T-helper 17 cell (primary cell): ENCODE results near the gene PRKAR1B. TPM values are rescaled to one million over a fixed set of nuclear protein-coding genes. Genes with fewer than 3 reads are reported as not detected.
"Not testable (repeated sequence)": the region's sequence is repeated elsewhere in the genome, so short reads cannot be mapped to it uniquely, and the experiment has no call there.

ENCODE experiments used
- ATAC-seq: fragments of 150-1000 bp; cut with Tn5 transposase; 2 replicates; pipeline ENCODE4 v1.10.0; 2021; ENCODE audit warnings: mild to moderate bottlenecking, moderate library complexity
- DNase-seq, 3 donors: peaks; one replicate each; pipeline versions ENCODE4 v3.0.0 to v3.0.0-alpha.2; 2020 to 2021
- H3K9me3 ChIP-seq: one replicate; pipeline ENCODE4 v1.7.0; 2013; ENCODE audit warnings: low read length, mild to moderate bottlenecking; ENCODE audit not compliant: control insufficient read depth, poor library complexity, severe bottlenecking
- H3K27ac Mint-ChIP-seq: one replicate; pipeline ENCODE4 v1.8.0; 2022; ENCODE audit warnings: mild to moderate bottlenecking, moderate library complexity, mixed read lengths
- H3K27me3 Mint-ChIP-seq: one replicate; pipeline ENCODE4 v1.8.0; 2022; ENCODE audit warnings: mixed read lengths
- H3K36me3 Mint-ChIP-seq: one replicate; pipeline ENCODE4 v1.8.0; 2022; ENCODE audit warnings: low read depth, mixed read lengths
- H3K4me1 Mint-ChIP-seq: one replicate; pipeline ENCODE4 v1.8.0; 2022; ENCODE audit warnings: mild to moderate bottlenecking, mixed read lengths
- H3K4me3 Mint-ChIP-seq: one replicate; pipeline ENCODE4 v1.8.0; 2022; ENCODE audit warnings: mild to moderate bottlenecking, moderate library complexity, mixed read lengths
- total RNA-seq, 4 donors: library from RNA in 2 of 4; stranded (reverse) in 2 of 4; gene quantifications; one replicate each; pipeline ENCODE4 v1.2.3 and lab custom pipeline; 2022 to 2026

PRKAR1B gene
- total RNA-seq, 2 donors from 2014 or later, result 10.0 to 22.1 TPM

DNA sequence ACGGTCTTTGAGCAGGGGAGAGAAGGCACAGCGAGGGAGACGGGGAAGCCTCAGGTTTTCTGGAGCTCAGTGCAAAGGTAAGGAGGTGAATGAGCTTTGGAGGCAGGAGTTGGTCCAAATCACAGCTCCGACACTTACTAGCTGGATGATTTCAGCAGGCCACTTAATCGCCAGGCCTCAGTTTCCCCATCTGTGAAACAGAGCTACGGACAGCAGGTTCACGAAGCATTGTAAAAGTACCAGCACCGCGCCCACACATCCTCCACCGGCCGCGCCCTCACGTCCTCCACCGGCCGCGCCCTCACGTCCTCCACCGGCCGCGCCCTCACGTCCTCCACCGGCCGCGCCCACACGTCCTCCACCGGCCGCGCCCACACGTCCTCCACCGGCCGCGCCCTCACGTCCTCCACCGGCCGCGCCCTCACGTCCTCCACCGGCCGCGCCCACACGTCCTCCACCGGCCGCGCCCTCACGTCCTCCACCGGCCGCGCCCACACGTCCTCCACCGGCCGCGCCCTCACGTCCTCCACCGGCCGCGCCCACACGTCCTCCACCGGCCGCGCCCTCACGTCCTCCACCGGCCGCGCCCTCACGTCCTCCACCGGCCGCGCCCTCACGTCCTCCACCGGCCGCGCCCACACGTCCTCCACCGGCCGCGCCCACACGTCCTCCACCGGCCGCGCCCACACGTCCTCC, 91.2 kb downstream of the PRKAR1B start:
- not testable (repeated sequence) for H3K36me3 Mint-ChIP-seq, H3K9me3 ChIP-seq, H3K4me3 Mint-ChIP-seq, H3K27ac Mint-ChIP-seq, H3K4me1 Mint-ChIP-seq, H3K27me3 Mint-ChIP-seq, ATAC-seq, DNase-seq

GRCh38 chr7:635227-635626, 91.9 kb downstream of the PRKAR1B start:
- no peak overlapping the region for H3K27ac Mint-ChIP-seq
- ATAC-seq (no peak), DNase-seq (no peak)
- peaks cover 2% of the 10 kb centered on the region for H3K36me3 Mint-ChIP-seq
- H3K4me3 Mint-ChIP-seq, result no peak overlapping the region
- H3K9me3 ChIP-seq, result no peaks in the 10 kb centered on the region
- peaks cover 7% of the 10 kb centered on the region for H3K4me1 Mint-ChIP-seq
- H3K27me3 Mint-ChIP-seq, result no peaks in the 10 kb centered on the region

GRCh38 chr7:633381-634018, 93.6 kb downstream of the PRKAR1B start:
- Mint-ChIP-seq H3K36me3 (no peaks in the 10 kb centered on the region), H3K27me3 (no peaks in the 10 kb centered on the region), H3K27ac (no peak overlapping the region), H3K4me1 (peaks cover 5% of the 10 kb centered on the region), H3K4me3 (no peak overlapping the region)
- H3K9me3 ChIP-seq, result no peaks in the 10 kb centered on the region
- ATAC-seq (no peak), DNase-seq (no peak)

DNA sequence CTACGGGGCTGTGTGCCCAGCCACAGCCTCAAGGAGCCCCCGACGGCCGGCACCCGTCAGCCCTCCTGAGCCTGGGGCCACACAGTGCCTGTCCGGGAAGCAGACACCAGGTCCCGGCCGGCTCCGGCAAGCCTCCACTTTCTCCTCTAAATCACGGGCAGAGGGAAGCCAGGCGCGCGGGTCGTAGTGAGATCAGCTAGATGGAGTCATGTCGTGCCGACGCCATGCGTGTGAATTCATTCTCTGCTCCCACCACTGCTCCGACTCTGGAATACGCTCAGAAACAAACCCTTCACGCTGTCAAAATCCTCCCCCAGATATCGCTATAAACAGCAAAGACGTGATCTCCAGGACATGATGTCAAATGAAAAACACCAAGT, 94.3 kb downstream of the PRKAR1B start:
- H3K27ac Mint-ChIP-seq, result no peak overlapping the region
- no peaks in the 10 kb centered on the region for H3K36me3 Mint-ChIP-seq
- no peaks in the 10 kb centered on the region for H3K27me3 Mint-ChIP-seq
- no peak overlapping the region for H3K4me3 Mint-ChIP-seq
- no peak for ATAC-seq
- peaks cover 7% of the 10 kb centered on the region for H3K4me1 Mint-ChIP-seq
- no peak for DNase-seq
- H3K9me3 ChIP-seq, result no peaks in the 10 kb centered on the region

GRCh38 chr7:631964-632830, 94.9 kb downstream of the PRKAR1B start:
- no peak overlapping the region for H3K27ac Mint-ChIP-seq
- no peaks in the 10 kb centered on the region for H3K9me3 ChIP-seq
- DNase-seq (no peak), ATAC-seq (no peak)
- no peaks in the 10 kb centered on the region for H3K27me3 Mint-ChIP-seq
- H3K4me3 Mint-ChIP-seq, result no peak overlapping the region
- peaks cover 7% of the 10 kb centered on the region for H3K4me1 Mint-ChIP-seq
- H3K36me3 Mint-ChIP-seq, result no peaks in the 10 kb centered on the region

DNA sequence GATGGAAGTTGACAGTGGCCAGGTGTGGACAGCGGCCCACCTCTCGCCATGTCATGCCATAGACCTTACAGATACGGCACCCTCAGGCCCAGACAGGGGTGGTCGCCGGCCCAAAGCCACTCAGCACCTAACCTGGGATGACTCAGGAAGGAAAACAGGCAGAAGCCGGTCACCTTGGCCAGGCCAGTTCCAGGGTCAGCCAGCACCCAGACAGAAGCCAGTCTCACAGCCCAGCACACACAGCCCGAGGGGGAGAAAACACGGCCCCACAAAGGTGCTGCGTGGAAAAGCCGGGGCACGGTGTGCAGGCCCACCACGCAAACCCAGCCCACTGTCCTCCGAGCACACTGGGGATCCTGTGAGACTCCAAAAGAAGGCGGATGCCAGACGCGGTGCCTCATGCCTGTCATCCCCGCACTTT, 95.8 kb downstream of the PRKAR1B start:
- Mint-ChIP-seq H3K4me1 (peaks cover 2% of the 10 kb centered on the region), H3K4me3 (no peak overlapping the region), H3K36me3 (no peaks in the 10 kb centered on the region), H3K27me3 (no peaks in the 10 kb centered on the region), H3K27ac (no peak overlapping the region)
- ATAC-seq (no peak), DNase-seq (no peak)
- H3K9me3 ChIP-seq, result no peaks in the 10 kb centered on the region

- Mint-ChIP-seq H3K36me3 (no peaks in the 10 kb centered on the region), H3K4me1 (peaks cover 2% of the 10 kb centered on the region), H3K4me3 (no peak overlapping the region), H3K27ac (no peak overlapping the region), H3K27me3 (no peaks in the 10 kb centered on the region)
- peaks cover 6% of the 10 kb centered on the region for H3K9me3 ChIP-seq
- DNase-seq, result no peak
- ATAC-seq, result no peak
These were observed 96.5 kb downstream of the PRKAR1B start for GRCh38 chr7:630539-630938.

- ATAC-seq, result no peak
- H3K9me3 ChIP-seq, result peaks cover 6% of the 10 kb centered on the region
- DNase-seq, result no peak
- Mint-ChIP-seq H3K27ac (no peak overlapping the region), H3K4me3 (no peak overlapping the region), H3K27me3 (no peaks in the 10 kb centered on the region), H3K4me1 (peaks cover 2% of the 10 kb centered on the region), H3K36me3 (no peaks in the 10 kb centered on the region)
These were observed 97.0 kb downstream of the PRKAR1B start for GRCh38 chr7:630111-630511.

DNA sequence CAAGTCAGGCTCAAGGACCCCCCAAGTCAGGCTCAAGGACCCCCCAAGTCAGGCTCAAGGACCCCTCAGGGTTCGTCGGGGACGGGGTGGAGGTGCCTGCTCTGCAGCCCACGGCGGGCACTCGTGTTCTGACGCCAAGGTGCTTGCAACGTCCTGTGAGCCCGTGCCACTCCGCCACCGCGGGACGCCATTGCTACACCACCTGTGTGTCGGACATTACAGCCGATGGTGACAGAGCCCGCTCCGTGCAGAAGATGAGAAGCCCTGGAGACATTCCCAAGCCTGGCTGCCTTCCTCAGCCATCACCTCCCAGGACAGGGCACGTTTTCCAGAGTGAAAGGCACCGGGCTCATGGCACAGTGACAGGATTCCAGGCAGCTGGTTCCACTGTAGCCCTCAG, 98.3 kb downstream of the PRKAR1B start:
- H3K27ac Mint-ChIP-seq, result no peak overlapping the region
- no peak for DNase-seq
- ATAC-seq, result no peak
- H3K4me1 Mint-ChIP-seq, result peaks cover 2% of the 10 kb centered on the region
- H3K9me3 ChIP-seq, result peaks cover 6% of the 10 kb centered on the region
- H3K4me3 Mint-ChIP-seq, result no peak overlapping the region
- H3K36me3 Mint-ChIP-seq, result no peaks in the 10 kb centered on the region
- no peaks in the 10 kb centered on the region for H3K27me3 Mint-ChIP-seq

DNA sequence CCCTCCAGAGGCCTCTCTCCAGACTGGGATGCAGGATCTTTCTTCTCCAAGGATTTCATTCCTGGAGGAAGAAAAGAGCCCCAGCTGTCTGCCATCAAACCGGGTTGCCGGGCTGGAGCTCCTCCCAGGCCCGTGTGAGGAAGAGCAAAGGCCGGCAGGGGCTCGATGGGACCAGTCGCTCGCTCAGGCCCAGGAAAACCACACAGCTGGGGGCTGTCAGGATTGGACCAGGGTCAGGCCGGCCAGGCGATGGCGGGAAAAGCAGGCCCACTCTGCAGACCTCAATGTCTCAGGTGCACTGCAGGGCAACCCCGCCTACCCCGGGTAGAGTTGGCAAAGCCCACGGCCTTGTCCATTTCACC, 98.7 kb downstream of the PRKAR1B start:
- DNase-seq (no peak), ATAC-seq (no peak)
- H3K4me3 Mint-ChIP-seq, result no peak overlapping the region
- H3K9me3 ChIP-seq, result peaks cover 8% of the 10 kb centered on the region
- no peaks in the 10 kb centered on the region for H3K27me3 Mint-ChIP-seq
- H3K4me1 Mint-ChIP-seq, result peaks cover 2% of the 10 kb centered on the region
- peak overlapping the region; percentile 43 for H3K27ac Mint-ChIP-seq
- H3K36me3 Mint-ChIP-seq, result no peaks in the 10 kb centered on the region

DNA sequence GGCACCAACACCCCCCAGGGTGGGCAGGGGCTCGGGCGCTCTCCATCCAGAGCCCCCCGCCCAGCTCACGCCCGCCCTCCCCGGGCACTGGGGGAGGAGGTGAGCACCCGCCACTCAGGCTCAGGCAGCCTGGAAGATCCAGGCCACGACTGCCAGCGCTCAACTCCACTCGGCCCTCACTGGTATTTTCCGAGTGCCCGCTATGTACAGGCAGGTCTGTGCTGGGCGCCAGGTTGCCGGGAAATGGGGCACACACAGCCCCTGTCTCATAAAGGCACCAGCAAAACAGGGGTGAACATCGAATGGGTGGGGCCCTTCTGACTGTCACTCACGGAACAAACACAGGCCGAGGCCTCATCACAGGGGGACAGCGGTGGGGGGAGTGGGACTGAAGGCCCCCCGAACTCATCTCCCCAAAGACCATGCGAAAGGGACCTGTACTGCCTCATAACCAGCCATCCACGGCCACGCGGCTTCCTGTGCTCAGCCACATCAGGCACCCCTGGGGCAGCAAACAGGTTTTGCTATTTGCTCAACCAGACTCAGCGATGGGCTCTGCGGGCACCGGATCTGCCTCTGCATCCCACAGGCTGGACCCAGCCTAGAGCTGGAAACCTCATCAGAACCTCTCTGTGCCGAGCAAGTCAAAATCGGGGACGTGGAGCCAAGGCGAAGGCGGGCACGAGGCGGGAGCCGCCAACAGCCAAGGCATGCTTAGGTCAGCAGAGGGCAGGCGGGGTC, 99.2 kb downstream of the PRKAR1B start:
- ATAC-seq (no peak), DNase-seq (no peak)
- Mint-ChIP-seq H3K36me3 (no peaks in the 10 kb centered on the region), H3K4me3 (no peak overlapping the region), H3K27ac (peak overlapping the region; percentile 43), H3K27me3 (no peaks in the 10 kb centered on the region), H3K4me1 (peaks cover 2% of the 10 kb centered on the region)
- H3K9me3 ChIP-seq, result peaks cover 8% of the 10 kb centered on the region

DNA sequence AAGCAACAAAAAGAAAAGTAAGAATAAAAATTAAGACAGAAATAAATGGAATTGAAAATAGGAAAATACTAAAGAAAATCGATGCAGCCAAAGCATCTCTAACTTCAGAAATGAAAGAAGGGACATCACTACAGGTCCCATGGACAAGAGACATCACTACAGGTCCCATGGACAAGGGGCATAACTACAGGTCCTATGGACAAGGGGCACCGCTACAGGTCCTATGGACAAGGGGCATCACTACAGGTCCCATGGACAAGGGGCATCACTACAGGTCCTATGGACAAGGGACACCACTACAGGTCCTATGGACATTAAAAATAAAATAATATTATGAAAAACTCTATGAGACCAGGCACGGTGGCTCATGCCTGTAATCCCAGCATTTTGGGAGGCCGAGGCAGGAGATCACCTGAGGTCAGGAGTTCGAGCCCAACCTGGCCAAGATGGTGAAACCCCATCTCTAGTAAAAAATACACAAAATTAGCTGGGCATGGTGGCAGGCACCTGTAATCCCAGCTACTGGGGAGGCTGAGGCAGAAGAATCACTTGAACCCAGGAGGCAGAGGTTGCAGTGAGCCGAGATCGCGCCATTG, 101.6 kb downstream of the PRKAR1B start:
- DNase-seq, result no peak
- Mint-ChIP-seq H3K4me1 (peaks cover 2% of the 10 kb centered on the region), H3K36me3 (no peaks in the 10 kb centered on the region), H3K27ac (no peak overlapping the region), H3K27me3 (no peaks in the 10 kb centered on the region), H3K4me3 (no peak overlapping the region)
- no peak for ATAC-seq
- H3K9me3 ChIP-seq, result peaks cover 12% of the 10 kb centered on the region

DNA sequence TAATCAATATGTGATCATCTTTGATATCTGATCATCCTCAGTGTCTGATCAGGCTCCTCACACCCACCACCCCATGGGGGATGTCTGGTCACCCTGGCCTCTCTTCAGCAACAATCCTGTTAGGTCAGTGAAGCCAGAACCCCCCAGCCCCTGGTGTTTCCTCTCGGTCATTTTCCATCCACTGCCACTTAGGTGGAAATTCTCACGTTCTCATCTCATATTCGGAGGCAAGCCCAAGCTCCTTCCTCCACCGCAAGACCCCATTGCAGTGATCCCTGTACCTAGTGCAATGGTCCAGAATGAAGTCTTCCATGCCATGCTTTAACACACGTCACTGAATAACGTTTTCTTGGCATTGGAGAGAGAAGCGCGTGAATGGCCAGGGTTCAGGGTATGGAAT, 103.6 kb downstream of the PRKAR1B start:
- DNase-seq, result no peak
- peaks cover 16% of the 10 kb centered on the region for H3K9me3 ChIP-seq
- H3K36me3 Mint-ChIP-seq, result no peaks in the 10 kb centered on the region
- H3K27ac Mint-ChIP-seq, result no peak overlapping the region
- peaks cover 7% of the 10 kb centered on the region for H3K4me1 Mint-ChIP-seq
- H3K27me3 Mint-ChIP-seq, result no peaks in the 10 kb centered on the region
- H3K4me3 Mint-ChIP-seq, result no peak overlapping the region
- no peak for ATAC-seq
